ENCODE measurements around the gene PPP2R3B. TPM values are rescaled to one million over a fixed set of nuclear protein-coding genes. Genes with fewer than 3 reads are reported as not detected.
"Not testable (repeated sequence)": the region's sequence is repeated elsewhere in the genome, so short reads cannot be mapped to it uniquely, and the experiment has no call there.

PPP2R3B gene
- total RNA-seq, 1 donor: 9.1 TPM

GRCh38 chrX:418927-419729 lies 32.4 kb upstream of the PPP2R3B start:
- TF ChIP-seq, protein P1, sequence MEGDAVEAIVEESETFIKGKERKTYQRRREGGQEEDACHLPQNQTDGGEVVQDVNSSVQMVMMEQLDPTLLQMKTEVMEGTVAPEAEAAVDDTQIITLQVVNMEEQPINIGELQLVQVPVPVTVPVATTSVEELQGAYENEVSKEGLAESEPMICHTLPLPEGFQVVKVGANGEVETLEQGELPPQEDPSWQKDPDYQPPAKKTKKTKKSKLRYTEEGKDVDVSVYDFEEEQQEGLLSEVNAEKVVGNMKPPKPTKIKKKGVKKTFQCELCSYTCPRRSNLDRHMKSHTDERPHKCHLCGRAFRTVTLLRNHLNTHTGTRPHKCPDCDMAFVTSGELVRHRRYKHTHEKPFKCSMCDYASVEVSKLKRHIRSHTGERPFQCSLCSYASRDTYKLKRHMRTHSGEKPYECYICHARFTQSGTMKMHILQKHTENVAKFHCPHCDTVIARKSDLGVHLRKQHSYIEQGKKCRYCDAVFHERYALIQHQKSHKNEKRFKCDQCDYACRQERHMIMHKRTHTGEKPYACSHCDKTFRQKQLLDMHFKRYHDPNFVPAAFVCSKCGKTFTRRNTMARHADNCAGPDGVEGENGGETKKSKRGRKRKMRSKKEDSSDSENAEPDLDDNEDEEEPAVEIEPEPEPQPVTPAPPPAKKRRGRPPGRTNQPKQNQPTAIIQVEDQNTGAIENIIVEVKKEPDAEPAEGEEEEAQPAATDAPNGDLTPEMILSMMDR (IDR thresholded peaks at IDR 0.05; ENCODE audit: insufficient read depth, low read depth, low read length): no peak
- DNase-seq (ENCODE audit: low read depth): no peak
- no peak overlapping the region for H3K4me3 ChIP-seq (ENCODE audit: low read depth, low read length)

DNA sequence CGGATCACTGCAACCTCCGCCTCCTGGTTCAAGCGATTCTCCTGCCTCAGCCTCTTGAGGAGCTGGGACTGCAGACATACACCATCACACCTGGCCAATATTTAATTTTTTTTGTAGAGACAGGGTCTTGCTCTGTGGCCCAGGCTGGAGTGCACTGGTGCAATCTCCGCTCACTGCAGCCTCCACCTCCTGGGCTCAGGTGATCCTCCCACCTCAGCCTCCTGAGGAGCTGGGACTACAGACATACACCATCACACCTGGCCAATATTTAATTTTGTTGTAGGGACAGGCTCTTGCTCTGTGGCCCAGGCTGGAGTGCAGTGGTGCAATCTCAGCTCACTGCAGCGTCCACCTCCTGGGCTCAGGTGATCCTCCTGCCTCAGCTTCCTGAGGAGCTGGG lies 28.8 kb upstream of the PPP2R3B start:
- not testable (repeated sequence) for H3K4me3 ChIP-seq (ENCODE audit: low read depth, low read length); DNase-seq (ENCODE audit: low read depth)

DNA sequence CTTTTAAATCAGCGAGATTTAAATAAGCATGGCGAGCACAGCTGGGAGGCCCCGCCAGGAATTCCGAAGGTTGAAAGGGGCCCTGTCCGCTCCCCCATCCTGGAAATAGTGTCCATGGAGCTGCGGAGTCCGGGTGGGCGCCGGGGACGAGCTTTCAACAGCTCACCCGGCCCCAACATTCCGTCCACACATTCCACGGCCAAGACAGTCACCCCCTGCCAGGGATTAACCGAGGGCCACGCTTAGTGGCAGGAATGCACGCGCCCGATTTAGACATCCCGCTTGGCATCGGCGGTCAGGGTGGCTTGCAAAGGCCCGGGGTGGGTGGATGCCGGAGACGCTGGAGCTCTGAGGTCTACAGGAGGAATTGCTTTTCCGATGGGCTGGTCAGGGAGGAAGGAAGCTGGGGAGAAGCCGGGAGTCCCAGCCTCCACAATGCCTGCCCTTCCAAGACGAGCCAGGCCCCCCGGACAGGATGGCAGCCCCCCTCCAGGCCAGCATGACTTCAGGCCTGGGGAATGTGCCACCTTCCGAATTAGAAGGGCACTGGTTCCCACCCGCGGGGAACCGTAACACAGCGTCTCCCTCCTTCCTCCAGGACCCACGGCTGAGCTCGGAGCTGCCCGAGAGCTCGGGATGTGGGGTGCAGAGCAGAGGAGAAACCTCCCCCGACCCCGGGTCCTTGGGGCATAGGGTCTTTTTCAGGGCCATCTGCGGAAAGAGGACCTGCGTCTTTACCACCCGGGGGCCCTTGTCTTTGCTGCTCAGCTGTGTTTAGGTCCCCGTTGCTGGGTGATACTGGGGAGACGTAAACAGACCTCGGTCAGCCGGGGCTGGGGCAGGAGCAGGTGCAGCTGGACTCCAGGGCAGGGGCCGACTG lies 26.9 kb upstream of the PPP2R3B start:
- no peak for DNase-seq (ENCODE audit: low read depth)
- no peak overlapping the region for H3K4me3 ChIP-seq (ENCODE audit: low read depth, low read length)
- TF ChIP-seq, protein P1 (IDR thresholded peaks at IDR 0.05; ENCODE audit: insufficient read depth, low read depth, low read length): no peak

GRCh38 chrX:410296-410695 lies 23.6 kb upstream of the PPP2R3B start:
- H3K4me3 ChIP-seq (ENCODE audit: low read depth, low read length): no peak overlapping the region
- TF ChIP-seq, protein P1 (IDR thresholded peaks at IDR 0.05; ENCODE audit: insufficient read depth, low read depth, low read length): no peak
- DNase-seq (ENCODE audit: low read depth): no peak

- DNase-seq (ENCODE audit: low read depth): no peak
- TF ChIP-seq, protein P1 (IDR thresholded peaks at IDR 0.05; ENCODE audit: insufficient read depth, low read depth, low read length): no peak
- H3K4me3 ChIP-seq (ENCODE audit: low read depth, low read length): no peak overlapping the region
These were observed 18.4 kb upstream of the PPP2R3B start for GRCh38 chrX:405149-405548.

GRCh38 chrX:404656-405055 lies 17.9 kb upstream of the PPP2R3B start:
- TF ChIP-seq, protein P1 (IDR thresholded peaks at IDR 0.05; ENCODE audit: insufficient read depth, low read depth, low read length): no peak
- DNase-seq (ENCODE audit: low read depth): no peak
- no peak overlapping the region for H3K4me3 ChIP-seq (ENCODE audit: low read depth, low read length)

GRCh38 chrX:402857-403256 lies 16.1 kb upstream of the PPP2R3B start:
- DNase-seq (ENCODE audit: low read depth): no peak
- TF ChIP-seq, protein P1 (IDR thresholded peaks at IDR 0.05; ENCODE audit: insufficient read depth, low read depth, low read length): no peak
- H3K4me3 ChIP-seq (ENCODE audit: low read depth, low read length): no peak overlapping the region

Measured in fibroblast of villous mesenchyme (primary cell).